AG09309 (cell line): ENCODE results near the gene TOMM22.

Source experiments
- DNase-seq: peaks from one replicate; pipeline ENCODE4 v3.0.0-alpha.2; 2010; ENCODE audit warnings: low read depth
- H3K4me3 ChIP-seq: 2 replicates; pipeline ENCODE4 v1.5.1; 2011; ENCODE audit warnings: mild to moderate bottlenecking, low read depth, low read length, moderate library complexity; ENCODE audit not compliant: control insufficient read depth
- TF ChIP-seq, protein P1 (sequence below): IDR thresholded peaks from 2 replicates; pipeline ENCODE4 v1.5.1; 2011; ENCODE audit warnings: mild to moderate bottlenecking, low read depth, low read length, inconsistent platforms; ENCODE audit not compliant: insufficient read depth, control insufficient read depth; ENCODE audit errors: missing control alignments

The TOMM22 gene

DNA sequence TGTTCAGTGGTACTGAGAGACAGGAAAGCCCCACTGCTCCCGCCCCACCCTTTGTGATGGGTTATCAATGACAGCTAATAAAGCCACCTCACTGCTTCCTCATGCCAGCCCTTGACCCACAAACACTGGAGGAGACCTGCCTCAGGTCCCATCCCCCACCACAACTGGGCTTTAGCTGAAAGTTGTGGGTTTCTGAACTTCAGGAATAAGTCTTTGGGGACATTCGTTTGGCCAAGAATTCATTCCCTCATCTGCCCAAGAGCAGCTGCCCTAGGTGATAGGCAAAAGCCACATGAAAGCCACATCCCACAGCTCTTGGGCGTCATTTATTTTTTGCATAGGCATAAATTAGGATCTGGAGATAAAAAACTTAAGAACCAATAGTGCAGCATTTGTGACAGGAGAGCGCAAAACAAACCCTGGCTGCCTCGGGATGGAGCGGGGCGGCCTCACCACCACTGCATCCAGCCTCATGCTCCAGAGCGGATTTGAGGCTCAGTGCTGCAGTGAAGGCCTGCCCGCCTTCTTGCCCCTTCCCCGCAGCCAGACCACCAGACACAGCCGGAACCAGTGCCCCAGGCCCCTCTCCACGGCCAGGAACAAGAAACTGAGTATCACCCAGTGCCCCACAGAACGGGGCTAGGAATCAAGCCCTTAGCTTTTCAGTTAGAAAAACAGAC lies 52.8 kb downstream of the TOMM22 start:
- TF ChIP-seq, protein P1, sequence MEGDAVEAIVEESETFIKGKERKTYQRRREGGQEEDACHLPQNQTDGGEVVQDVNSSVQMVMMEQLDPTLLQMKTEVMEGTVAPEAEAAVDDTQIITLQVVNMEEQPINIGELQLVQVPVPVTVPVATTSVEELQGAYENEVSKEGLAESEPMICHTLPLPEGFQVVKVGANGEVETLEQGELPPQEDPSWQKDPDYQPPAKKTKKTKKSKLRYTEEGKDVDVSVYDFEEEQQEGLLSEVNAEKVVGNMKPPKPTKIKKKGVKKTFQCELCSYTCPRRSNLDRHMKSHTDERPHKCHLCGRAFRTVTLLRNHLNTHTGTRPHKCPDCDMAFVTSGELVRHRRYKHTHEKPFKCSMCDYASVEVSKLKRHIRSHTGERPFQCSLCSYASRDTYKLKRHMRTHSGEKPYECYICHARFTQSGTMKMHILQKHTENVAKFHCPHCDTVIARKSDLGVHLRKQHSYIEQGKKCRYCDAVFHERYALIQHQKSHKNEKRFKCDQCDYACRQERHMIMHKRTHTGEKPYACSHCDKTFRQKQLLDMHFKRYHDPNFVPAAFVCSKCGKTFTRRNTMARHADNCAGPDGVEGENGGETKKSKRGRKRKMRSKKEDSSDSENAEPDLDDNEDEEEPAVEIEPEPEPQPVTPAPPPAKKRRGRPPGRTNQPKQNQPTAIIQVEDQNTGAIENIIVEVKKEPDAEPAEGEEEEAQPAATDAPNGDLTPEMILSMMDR, result no peak
- no peak overlapping the region for H3K4me3 ChIP-seq
- DNase-seq, result no peak
